OCI-LY7 (cell line): ENCODE data around the gene CUX1. TPM values are rescaled to one million over a fixed set of nuclear protein-coding genes. Genes with fewer than 3 reads are reported as not detected.

Experiments
- BruUV-seq: library from RNA; stranded (reverse); fragments of 400-500 nt; replicated peaks from 2 replicates; lab custom pipeline; 2021; lab: Mats Ljungman, UMichigan
- CTCF ChIA-PET: fragments of 300-600 bp; sonication (Branson Sonifier 250); formaldehyde crosslinking; loops from one replicate; lab custom pipeline; 2022; ENCODE audit warnings: antibody characterized with exemption; ENCODE audit not compliant: unreplicated experiment; lab: Charles Lee
- POLR2A ChIA-PET: fragments of 300-600 bp; sonication (Branson Sonifier 250); formaldehyde crosslinking; loops from one replicate; lab custom pipeline; 2022; ENCODE audit warnings: antibody characterized with exemption; lab: Charles Lee
- DNase-seq: peaks from one replicate; pipeline ENCODE4 v3.0.0-alpha.2; 2015; ENCODE audit warnings: low spot score
- H2AFZ ChIP-seq: fragments of 200-600 bp; sonication (generic), shearing (Covaris generic); 2 replicates; pipeline ENCODE4 v1.6.1; 2014; ENCODE audit warnings: mild to moderate bottlenecking, antibody characterized with exemption, low read length, moderate library complexity
- H3K27ac ChIP-seq: fragments of 200-600 bp; sonication (generic); 2 replicates; pipeline ENCODE4 v1.5.1; 2014; ENCODE audit warnings: mixed run types, low read depth, mild to moderate bottlenecking, moderate library complexity, low read length, inconsistent platforms; ENCODE audit not compliant: poor library complexity, severe bottlenecking
- H3K36me3 ChIP-seq: fragments of 200-600 bp; sonication (generic); 2 replicates; pipeline ENCODE4 v1.6.1; 2014; ENCODE audit warnings: mild to moderate bottlenecking, antibody characterized with exemption, low read length, moderate library complexity, mixed read lengths; ENCODE audit not compliant: insufficient read depth
- H3K4me1 ChIP-seq: fragments of 200-600 bp; sonication (generic); 2 replicates; pipeline ENCODE4 v1.5.1; 2014; ENCODE audit warnings: mild to moderate bottlenecking, low read length; ENCODE audit not compliant: insufficient read depth, poor library complexity, severe bottlenecking
- H3K4me2 ChIP-seq: fragments of 200-600 bp; sonication (generic); 2 replicates; pipeline ENCODE4 v1.6.1; 2014; ENCODE audit warnings: mild to moderate bottlenecking, low read length
- H3K4me3 ChIP-seq: fragments of 200-600 bp; sonication (generic); 2 replicates; pipeline ENCODE4 v1.5.1; 2014; ENCODE audit warnings: mild to moderate bottlenecking, low read depth, low read length; ENCODE audit not compliant: poor library complexity, severe bottlenecking
- H3K79me2 ChIP-seq: fragments of 200-600 bp; sonication (generic); 2 replicates; pipeline ENCODE4 v1.6.1; 2016; ENCODE audit warnings: low read depth, mild to moderate bottlenecking, low read length, moderate library complexity, mixed read lengths; ENCODE audit not compliant: insufficient read depth
- H3K9me2 ChIP-seq: fragments of 200-600 bp; sonication (generic); 2 replicates; pipeline ENCODE4 v1.6.1; 2016; ENCODE audit warnings: mild to moderate bottlenecking, low read length, mixed read lengths; ENCODE audit not compliant: insufficient read depth
- H3K9me3 ChIP-seq: fragments of 200-600 bp; sonication (generic); 2 replicates; pipeline ENCODE4 v1.6.1; 2014; ENCODE audit warnings: mild to moderate bottlenecking, mixed run types, low read length, mixed read lengths
- H4K20me1 ChIP-seq: fragments of 200-600 bp; sonication (generic); 2 replicates; pipeline ENCODE4 v1.6.1; 2014; ENCODE audit warnings: mild to moderate bottlenecking, antibody characterized with exemption, low read length, moderate library complexity, mixed read lengths; ENCODE audit not compliant: insufficient read depth
- CTCF ChIP-seq: fragments of 200-600 bp; sonication (generic); conservative IDR thresholded peaks from 2 replicates; pipeline ENCODE4 v1.5.1; 2014; ENCODE audit warnings: mild to moderate bottlenecking, antibody characterized with exemption, low read length, moderate library complexity, mixed read lengths
- EZH2phosphoT487 ChIP-seq: fragments of 200-600 bp; sonication (generic); IDR thresholded peaks from 2 replicates; pipeline ENCODE4 v1.6.1; 2018; ENCODE audit warnings: low read depth, borderline replicate concordance, mild to moderate bottlenecking, mixed run types, antibody characterized with exemption, low read length, moderate library complexity, mixed read lengths
- intact Hi-C: fragments of 100-400 bp; cut with micrococcal nuclease; formaldehyde crosslinking; loops from one replicate; pipeline ENCODE4 v1.10.0; 2022; ENCODE audit not compliant: unreplicated experiment
- total RNA-seq, 2 experiments: library from RNA; depleted of rRNA in 1 of 2; stranded (reverse); fragments of >200 nt in 1 of 2; shearing (Covaris generic) in 1 of 2; gene quantifications; 2 replicates each; pipeline ENCODE4 v1.2.3, GENCODE V29; 2014 to 2022

Gene CUX1
- total RNA-seq, 2 experiments from 2014 or later: 143 to 199 TPM

GRCh38 chr7:101960985-101961708 is 143.7 kb downstream of the CUX1 start:
- DNase-seq: no peak
- H3K4me3 ChIP-seq: no peak overlapping the region
- ChIA-PET CTCF (no interaction called here), POLR2A (interaction anchor here (0.6 to 1.9 kb wide), 3 partner anchors 15 to 29 kb away, joined by 3 to 13 read pairs (median 3); no protein-coding TSS in a partner anchor)
- H3K4me1 ChIP-seq: peaks cover 31% of the 10 kb centered on the region
- no peak overlapping the region for H2AFZ ChIP-seq
- no peak overlapping the region for H3K27ac ChIP-seq
- TF ChIP-seq CTCF: no peak
- H4K20me1 ChIP-seq: no peaks in the 10 kb centered on the region
- peaks cover 97% of the 10 kb centered on the region for H3K79me2 ChIP-seq
- intact Hi-C loops: no loop called here
- BruUV-seq: no TSS peak
- no peaks in the 10 kb centered on the region for H3K9me2 ChIP-seq
- H3K9me3 ChIP-seq: no peaks in the 10 kb centered on the region
- peaks cover 78% of the 10 kb centered on the region for H3K36me3 ChIP-seq
- no peak overlapping the region for H3K4me2 ChIP-seq

- no peaks in the 10 kb centered on the region for H4K20me1 ChIP-seq
- ChIA-PET CTCF (no interaction called here), POLR2A (interaction anchor here (1.9 kb wide), 1 partner anchor 15 kb away, joined by 13 read pairs; no protein-coding TSS in a partner anchor)
- no TSS peak for BruUV-seq
- H2AFZ ChIP-seq: no peak overlapping the region
- H3K4me3 ChIP-seq: no peak overlapping the region
- H3K4me1 ChIP-seq: peaks cover 31% of the 10 kb centered on the region
- H3K79me2 ChIP-seq: peaks cover 97% of the 10 kb centered on the region
- no peak overlapping the region for H3K4me2 ChIP-seq
- DNase-seq: no peak
- intact Hi-C loops: no loop called here
- no peaks in the 10 kb centered on the region for H3K9me3 ChIP-seq
- H3K36me3 ChIP-seq: peaks cover 78% of the 10 kb centered on the region
- H3K27ac ChIP-seq: no peak overlapping the region
- no peak for TF ChIP-seq EZH2phosphoT487
- TF ChIP-seq CTCF: no peak
- no peaks in the 10 kb centered on the region for H3K9me2 ChIP-seq
Observed at GRCh38 chr7:101961811-101962210, 144.4 kb downstream of the CUX1 start.

GRCh38 chr7:101963693-101964092 is 146.3 kb downstream of the CUX1 start:
- no peaks in the 10 kb centered on the region for H4K20me1 ChIP-seq
- no peak for DNase-seq
- no peak for TF ChIP-seq CTCF
- TF ChIP-seq EZH2phosphoT487: no peak
- no peak overlapping the region for H2AFZ ChIP-seq
- H3K4me3 ChIP-seq: no peak overlapping the region
- peaks cover 97% of the 10 kb centered on the region for H3K79me2 ChIP-seq
- no peak overlapping the region for H3K4me2 ChIP-seq
- no peaks in the 10 kb centered on the region for H3K9me2 ChIP-seq
- ChIA-PET POLR2A (no interaction called here), CTCF (no interaction called here)
- no peak overlapping the region for H3K27ac ChIP-seq
- H3K4me1 ChIP-seq: peaks cover 30% of the 10 kb centered on the region
- H3K9me3 ChIP-seq: no peaks in the 10 kb centered on the region
- H3K36me3 ChIP-seq: peaks cover 88% of the 10 kb centered on the region
- intact Hi-C loops: no loop called here
- BruUV-seq: no TSS peak
